Measurements from ENCODE around the gene RENBP. TPM values are rescaled to one million over a fixed set of nuclear protein-coding genes. Genes with fewer than 3 reads are reported as not detected.

Gene RENBP
- total RNA-seq, 1 experiment from 2014 or later = 0.26 TPM

DNA sequence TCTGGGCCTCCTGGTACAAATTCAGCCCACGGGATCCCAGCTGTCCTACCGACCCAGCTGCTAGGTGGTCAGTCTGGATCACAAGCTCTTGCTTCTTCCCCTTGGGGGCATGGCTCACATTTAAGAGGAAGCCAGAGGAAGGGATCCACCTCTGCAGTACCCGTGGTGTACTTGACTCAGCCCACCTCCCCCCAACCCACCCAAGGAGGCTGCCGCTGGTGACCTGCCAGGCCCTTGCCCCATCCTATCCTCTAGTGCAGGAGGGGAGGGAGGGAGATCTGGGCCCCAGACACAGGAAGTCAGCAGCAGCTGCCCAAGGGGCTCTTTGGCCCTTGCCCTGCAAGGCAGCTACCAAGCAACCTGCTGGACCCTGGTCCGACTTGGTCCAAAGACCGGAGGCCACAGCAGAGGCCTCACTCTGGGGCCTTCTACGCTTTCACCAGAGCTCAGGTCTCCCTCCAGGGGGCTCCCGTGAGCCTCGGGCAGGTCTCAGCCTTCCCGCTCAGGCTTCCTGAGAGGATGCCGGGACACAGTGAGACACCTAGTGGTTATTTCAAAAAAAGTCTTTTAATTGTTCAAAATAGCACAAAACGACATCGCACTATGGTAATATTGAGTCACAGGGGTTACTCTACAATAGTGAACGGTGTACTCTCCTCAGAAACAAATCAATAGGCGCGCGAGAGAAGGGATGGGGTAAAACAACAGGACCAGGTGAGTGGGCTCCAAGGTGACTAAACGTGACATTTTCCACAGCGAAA, 2.7 kb upstream of the RENBP start:
- Histone ChIP-seq H3K27me3 (ENCODE audit: low read length) (no peaks in the 10 kb centered on the region), H4K20me1 (ENCODE audit: insufficient read depth, low read depth, low read length) (no peaks in the 10 kb centered on the region), H2AFZ (ENCODE audit: low read length) (no peak overlapping the region), H3K4me2 (ENCODE audit: low read depth, low read length, poor library complexity, severe bottlenecking) (no peak overlapping the region), H3K9ac (ENCODE audit: low read length) (peak overlapping the region; percentile 37), H3K36me3 (ENCODE audit: insufficient read depth, low read length) (no peaks in the 10 kb centered on the region), H3K4me3 (ENCODE audit: low read length) (no peak overlapping the region), H3K4me1 (ENCODE audit: low read length) (no peaks in the 10 kb centered on the region), H3K79me2 (ENCODE audit: low read length) (no peaks in the 10 kb centered on the region), H3K9me3 (ENCODE audit: low read length) (no peaks in the 10 kb centered on the region), H3K27ac (ENCODE audit: low read length) (no peak overlapping the region), H3K9me2 (replicated peaks; ENCODE audit: insufficient read depth, low read length) (no peaks in the 10 kb centered on the region)
- peak; percentile 95 for DNase-seq

DNA sequence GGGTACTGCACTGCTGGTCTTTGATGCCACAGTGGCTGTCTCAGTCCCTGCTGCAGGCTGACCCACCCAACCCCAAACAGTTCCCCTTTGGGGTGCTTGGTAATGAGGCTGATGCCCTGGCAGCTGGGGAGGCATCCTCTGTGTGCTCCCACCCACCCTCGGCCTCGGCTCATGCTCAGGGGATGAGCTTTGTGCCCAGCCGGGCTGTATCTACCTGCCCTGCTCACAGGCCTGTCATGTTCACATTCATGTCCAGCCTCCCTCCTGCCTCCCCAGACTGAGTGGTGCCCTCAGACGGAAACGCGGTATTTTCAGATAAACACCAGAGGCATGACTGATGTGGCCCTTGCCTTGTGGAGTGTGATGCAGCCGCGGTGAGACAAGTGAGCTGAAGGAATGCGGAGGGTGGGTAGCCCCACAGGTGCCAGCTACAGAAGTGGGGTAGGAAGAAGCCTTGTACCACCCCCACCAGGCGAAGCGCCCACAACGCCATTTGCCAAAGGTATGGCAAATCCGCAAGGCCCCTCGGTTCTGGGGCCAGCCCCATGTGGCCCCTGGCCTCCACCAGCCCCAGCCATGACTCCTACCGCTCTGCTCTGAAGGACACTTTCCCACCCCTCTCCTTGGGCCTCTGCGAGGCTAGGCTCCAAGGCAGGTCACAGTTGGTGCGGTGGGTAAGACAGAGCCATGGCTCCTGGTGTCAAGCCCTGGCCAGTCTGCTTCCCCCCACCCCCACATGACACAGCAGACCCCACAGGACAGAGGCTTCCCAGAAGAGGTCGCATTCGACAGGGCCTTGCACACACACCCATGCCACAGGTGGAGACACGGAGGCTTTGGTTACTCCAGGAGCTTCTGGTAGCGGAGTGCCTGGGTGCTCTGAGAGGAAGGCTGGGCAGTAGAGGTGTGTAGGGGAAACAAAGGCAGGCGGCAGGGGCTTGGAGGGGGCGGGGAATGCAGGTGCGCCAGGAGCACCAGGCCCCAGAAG, 1.8 kb upstream of the RENBP start:
- no peak overlapping the region for H3K4me2 ChIP-seq (ENCODE audit: low read depth, low read length, poor library complexity, severe bottlenecking)
- H3K27ac ChIP-seq (ENCODE audit: low read length) = no peak overlapping the region
- H3K4me1 ChIP-seq (ENCODE audit: low read length) = no peaks in the 10 kb centered on the region
- H3K9ac ChIP-seq (ENCODE audit: low read length) = no peak overlapping the region
- no peak overlapping the region for H2AFZ ChIP-seq (ENCODE audit: low read length)
- H3K9me3 ChIP-seq (ENCODE audit: low read length) = no peaks in the 10 kb centered on the region
- no peaks in the 10 kb centered on the region for H3K79me2 ChIP-seq (ENCODE audit: low read length)
- H3K4me3 ChIP-seq (ENCODE audit: low read length) = no peak overlapping the region
- H3K36me3 ChIP-seq (ENCODE audit: insufficient read depth, low read length) = no peaks in the 10 kb centered on the region
- H4K20me1 ChIP-seq (ENCODE audit: insufficient read depth, low read depth, low read length) = no peaks in the 10 kb centered on the region
- H3K9me2 ChIP-seq (replicated peaks; ENCODE audit: insufficient read depth, low read length) = no peaks in the 10 kb centered on the region
- no peak for DNase-seq
- H3K27me3 ChIP-seq (ENCODE audit: low read length) = no peaks in the 10 kb centered on the region

GRCh38 chrX:153944800-153945150, 332 bp upstream of the RENBP start:
- no peaks in the 10 kb centered on the region for H3K4me1 ChIP-seq (ENCODE audit: low read length)

DNA sequence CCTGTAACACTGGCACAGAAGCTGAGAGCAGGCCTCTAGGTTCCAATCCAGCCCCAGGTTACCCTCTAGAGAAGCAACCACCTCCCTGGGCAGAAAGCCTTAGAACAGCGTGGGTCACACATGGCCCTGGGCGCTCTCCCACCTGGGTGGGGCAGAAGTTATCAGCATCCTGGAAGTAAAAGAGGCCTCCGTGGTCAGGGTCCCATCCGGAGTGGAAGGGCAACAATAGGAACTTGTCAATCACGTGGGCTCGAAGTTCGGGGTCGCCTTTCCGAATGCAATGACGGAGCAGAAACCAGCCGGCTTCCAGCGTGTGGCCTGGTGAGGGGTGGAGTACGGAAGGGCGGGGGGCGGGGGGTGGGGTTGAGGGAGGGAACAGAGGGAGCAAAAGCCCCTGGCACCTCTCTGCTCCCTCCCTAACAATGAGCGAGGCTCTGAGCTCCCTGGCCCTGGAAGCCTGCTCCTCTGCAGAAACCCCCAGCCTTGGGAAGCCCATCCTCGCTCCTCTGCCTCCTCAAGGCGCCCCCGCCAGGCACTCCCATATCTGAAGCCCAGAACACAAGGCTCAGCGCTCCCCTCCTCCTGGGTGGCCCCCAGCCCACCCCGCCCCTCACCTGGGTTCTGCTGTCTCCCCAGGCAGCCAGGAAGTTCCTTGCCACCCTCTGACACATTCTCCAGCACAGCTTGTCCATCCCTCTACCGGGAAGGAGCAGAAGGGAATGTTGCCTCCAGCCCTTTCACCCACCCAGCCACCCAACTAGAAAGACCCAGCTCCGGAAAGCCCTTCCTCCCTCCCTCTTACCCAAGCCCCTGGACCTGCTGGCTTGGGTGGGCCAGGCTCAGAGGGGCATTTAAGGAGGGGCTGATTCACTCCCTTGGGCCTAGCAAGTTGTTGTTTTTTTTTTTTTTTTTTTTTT, 2.8 kb downstream of the RENBP start:
- no peaks in the 10 kb centered on the region for H3K36me3 ChIP-seq (ENCODE audit: insufficient read depth, low read length)
- no peaks in the 10 kb centered on the region for H3K9me2 ChIP-seq (replicated peaks; ENCODE audit: insufficient read depth, low read length)
- no peaks in the 10 kb centered on the region for H3K27me3 ChIP-seq (ENCODE audit: low read length)
- H3K79me2 ChIP-seq (ENCODE audit: low read length) = no peaks in the 10 kb centered on the region
- H4K20me1 ChIP-seq (ENCODE audit: insufficient read depth, low read depth, low read length) = no peaks in the 10 kb centered on the region
- H3K4me1 ChIP-seq (ENCODE audit: low read length) = no peaks in the 10 kb centered on the region
- no peak overlapping the region for H3K4me2 ChIP-seq (ENCODE audit: low read depth, low read length, poor library complexity, severe bottlenecking)
- no peak overlapping the region for H3K9ac ChIP-seq (ENCODE audit: low read length)
- no peak overlapping the region for H3K4me3 ChIP-seq (ENCODE audit: low read length)
- no peak overlapping the region for H2AFZ ChIP-seq (ENCODE audit: low read length)
- no peak for DNase-seq
- H3K27ac ChIP-seq (ENCODE audit: low read length) = no peak overlapping the region
- H3K9me3 ChIP-seq (ENCODE audit: low read length) = no peaks in the 10 kb centered on the region

More at GRCh38 chrX:153944800-153945150, 332 bp upstream of the RENBP start:
- no peaks in the 10 kb centered on the region for H4K20me1 ChIP-seq (ENCODE audit: insufficient read depth, low read depth, low read length)
- H3K27me3 ChIP-seq (ENCODE audit: low read length) = no peaks in the 10 kb centered on the region
- no peaks in the 10 kb centered on the region for H3K36me3 ChIP-seq (ENCODE audit: insufficient read depth, low read length)
- no peaks in the 10 kb centered on the region for H3K9me3 ChIP-seq (ENCODE audit: low read length)
- DNase-seq = no peak
- no peak overlapping the region for H3K4me2 ChIP-seq (ENCODE audit: low read depth, low read length, poor library complexity, severe bottlenecking)
- H2AFZ ChIP-seq (ENCODE audit: low read length) = no peak overlapping the region
- no peak overlapping the region for H3K9ac ChIP-seq (ENCODE audit: low read length)
- H3K9me2 ChIP-seq (replicated peaks; ENCODE audit: insufficient read depth, low read length) = no peaks in the 10 kb centered on the region
- no peaks in the 10 kb centered on the region for H3K79me2 ChIP-seq (ENCODE audit: low read length)
- H3K27ac ChIP-seq (ENCODE audit: low read length) = no peak overlapping the region
- no peak overlapping the region for H3K4me3 ChIP-seq (ENCODE audit: low read length)

GRCh38 chrX:153939573-153939972, 4.9 kb downstream of the RENBP start:
- Histone ChIP-seq H2AFZ (ENCODE audit: low read length) (no peak overlapping the region), H3K79me2 (ENCODE audit: low read length) (peaks cover under 1% of the 10 kb centered on the region; the same call in 1 of the 2 replicates), H3K27ac (ENCODE audit: low read length) (no peak overlapping the region), H3K27me3 (ENCODE audit: low read length) (no peaks in the 10 kb centered on the region), H3K36me3 (ENCODE audit: insufficient read depth, low read length) (no peaks in the 10 kb centered on the region), H4K20me1 (ENCODE audit: insufficient read depth, low read depth, low read length) (no peaks in the 10 kb centered on the region), H3K9me3 (ENCODE audit: low read length) (no peaks in the 10 kb centered on the region), H3K4me1 (ENCODE audit: low read length) (peaks cover 6% of the 10 kb centered on the region), H3K9ac (ENCODE audit: low read length) (no peak overlapping the region), H3K4me2 (ENCODE audit: low read depth, low read length, poor library complexity, severe bottlenecking) (no peak overlapping the region), H3K4me3 (ENCODE audit: low read length) (no peak overlapping the region), H3K9me2 (replicated peaks; ENCODE audit: insufficient read depth, low read length) (no peaks in the 10 kb centered on the region)
- DNase-seq = no peak

- no peak overlapping the region for H3K4me2 ChIP-seq (ENCODE audit: low read depth, low read length, poor library complexity, severe bottlenecking)
- no peaks in the 10 kb centered on the region for H3K36me3 ChIP-seq (ENCODE audit: insufficient read depth, low read length)
- H3K79me2 ChIP-seq (ENCODE audit: low read length) = peaks cover 11% of the 10 kb centered on the region
- no peaks in the 10 kb centered on the region for H3K27me3 ChIP-seq (ENCODE audit: low read length)
- H3K9me2 ChIP-seq (replicated peaks; ENCODE audit: insufficient read depth, low read length) = no peaks in the 10 kb centered on the region
- H3K9me3 ChIP-seq (ENCODE audit: low read length) = no peaks in the 10 kb centered on the region
- H4K20me1 ChIP-seq (ENCODE audit: insufficient read depth, low read depth, low read length) = no peaks in the 10 kb centered on the region
- H3K27ac ChIP-seq (ENCODE audit: low read length) = no peak overlapping the region
- no peak overlapping the region for H3K9ac ChIP-seq (ENCODE audit: low read length)
- H3K4me1 ChIP-seq (ENCODE audit: low read length) = peaks cover 6% of the 10 kb centered on the region
- no peak overlapping the region for H2AFZ ChIP-seq (ENCODE audit: low read length)
- no peak overlapping the region for H3K4me3 ChIP-seq (ENCODE audit: low read length)
- DNase-seq = no peak
Observed at GRCh38 chrX:153938226-153938786, 6.1 kb downstream of the RENBP start.

DNA sequence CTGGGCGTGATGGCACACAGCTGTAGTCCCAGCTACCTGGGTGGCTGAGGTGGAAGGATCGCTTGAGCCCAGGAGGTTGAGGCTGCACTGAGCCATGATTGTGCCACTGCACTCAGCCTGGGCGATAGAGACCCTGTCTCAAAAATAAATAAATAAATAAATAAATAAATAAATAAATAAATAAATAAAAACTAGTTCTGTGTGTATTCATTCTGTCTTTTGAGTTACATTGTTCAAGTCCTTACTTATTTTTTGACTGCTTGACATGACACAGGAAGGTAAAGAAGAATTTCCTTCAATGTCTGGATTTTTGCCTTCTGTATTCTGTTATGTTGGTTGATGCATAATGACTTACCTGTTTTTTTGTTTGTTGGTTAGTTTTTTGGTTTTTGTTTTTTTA, 7.4 kb downstream of the RENBP start:
- Histone ChIP-seq H3K9me3 (ENCODE audit: low read length) (no peaks in the 10 kb centered on the region), H2AFZ (ENCODE audit: low read length) (no peak overlapping the region), H3K4me1 (ENCODE audit: low read length) (peaks cover 10% of the 10 kb centered on the region), H3K79me2 (ENCODE audit: low read length) (peaks cover 20% of the 10 kb centered on the region), H3K9ac (ENCODE audit: low read length) (no peak overlapping the region), H3K9me2 (replicated peaks; ENCODE audit: insufficient read depth, low read length) (no peaks in the 10 kb centered on the region), H3K4me3 (ENCODE audit: low read length) (no peak overlapping the region), H3K27ac (ENCODE audit: low read length) (no peak overlapping the region), H3K27me3 (ENCODE audit: low read length) (no peaks in the 10 kb centered on the region), H3K4me2 (ENCODE audit: low read depth, low read length, poor library complexity, severe bottlenecking) (no peak overlapping the region), H3K36me3 (ENCODE audit: insufficient read depth, low read length) (0 out of 2 replicates have a peak, but pooled peaks cover 4% of the 10 kb centered on the region), H4K20me1 (ENCODE audit: insufficient read depth, low read depth, low read length) (no peaks in the 10 kb centered on the region)
- DNase-seq = no peak
